ENCODE measurements around the gene CALML6.
A peak's percentile ranks its signal among the peaks of the same experiment; 100 is the strongest.
"Not testable (repeated sequence)": the region's sequence is repeated elsewhere in the genome, so short reads cannot be mapped to it uniquely, and the experiment has no call there.

CALML6 gene

GRCh38 chr1:1926346-1926811 lies 11.3 kb downstream of the CALML6 start:
- no peak for DNase-seq

- DNase-seq = no peak
Observed at GRCh38 chr1:1926886-1927660, 12.0 kb downstream of the CALML6 start.

- no peak for DNase-seq
Observed at GRCh38 chr1:1927751-1928150, 12.7 kb downstream of the CALML6 start.

GRCh38 chr1:1928231-1929101 lies 13.4 kb downstream of the CALML6 start:
- DNase-seq = no peak

- DNase-seq = no peak
Observed at GRCh38 chr1:1929102-1929638, 14.1 kb downstream of the CALML6 start.

- DNase-seq = no peak
Observed at GRCh38 chr1:1929639-1930545, 14.8 kb downstream of the CALML6 start.

- DNase-seq = not testable (repeated sequence)
Observed at GRCh38 chr1:1934848-1935247, 19.8 kb downstream of the CALML6 start.

GRCh38 chr1:1937061-1937460 lies 22.0 kb downstream of the CALML6 start:
- DNase-seq = no peak

GRCh38 chr1:1937549-1938275 lies 22.7 kb downstream of the CALML6 start:
- DNase-seq = no peak

- DNase-seq = no peak
Observed at GRCh38 chr1:1938276-1938573, 23.2 kb downstream of the CALML6 start.

GRCh38 chr1:1938613-1939295 lies 23.7 kb downstream of the CALML6 start:
- DNase-seq = no peak

- no peak for DNase-seq
Observed at GRCh38 chr1:1939296-1940122, 24.4 kb downstream of the CALML6 start.

- DNase-seq = no peak
Observed at GRCh38 chr1:1940123-1940425, 25.0 kb downstream of the CALML6 start.

- DNase-seq = no peak
Observed at GRCh38 chr1:1941211-1941841, 26.3 kb downstream of the CALML6 start.

GRCh38 chr1:1941868-1942752 lies 27.1 kb downstream of the CALML6 start:
- DNase-seq = no peak

GRCh38 chr1:1942753-1943656 lies 27.9 kb downstream of the CALML6 start:
- DNase-seq = peak; percentile 22

- peak; percentile 32 for DNase-seq
Observed at GRCh38 chr1:1943834-1944570, 28.9 kb downstream of the CALML6 start.

All from MV-4-11 (cell line).